Glomerular visceral epithelial cell (primary cell): ENCODE results near the gene AMPD1.

Experiments
- DNase-seq: peaks from one replicate; pipeline ENCODE4 v3.0.0-alpha.2; 2016; ENCODE audit errors: extremely low spot score

AMPD1 gene

DNA sequence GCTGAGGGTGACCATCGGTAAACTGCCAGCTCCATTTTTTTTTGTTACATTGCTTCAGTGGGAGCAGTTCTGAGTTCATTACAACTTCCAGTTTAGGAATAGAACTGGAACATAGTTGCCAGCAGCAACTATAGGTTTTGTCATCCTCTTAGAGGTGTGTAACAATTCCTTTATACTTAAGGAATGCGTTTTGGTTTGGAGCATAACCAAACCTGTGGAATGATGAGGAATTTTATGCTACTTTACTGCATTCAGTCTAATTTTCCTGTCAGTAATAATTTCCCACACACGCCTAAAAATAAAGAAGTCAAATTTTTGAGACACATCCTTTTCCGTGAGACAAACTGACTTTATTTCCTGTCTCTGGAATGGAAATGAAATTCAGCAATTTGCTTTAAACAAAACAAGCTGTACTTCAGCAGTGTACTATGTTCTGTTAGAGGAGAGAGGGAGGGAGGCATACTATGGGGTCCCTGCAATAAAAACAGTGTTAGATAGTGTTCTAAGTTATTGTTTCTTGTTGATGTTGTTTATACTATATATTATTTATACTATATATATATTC lies 4.8 kb upstream of the AMPD1 start:
- peak; percentile 12 for DNase-seq

DNA sequence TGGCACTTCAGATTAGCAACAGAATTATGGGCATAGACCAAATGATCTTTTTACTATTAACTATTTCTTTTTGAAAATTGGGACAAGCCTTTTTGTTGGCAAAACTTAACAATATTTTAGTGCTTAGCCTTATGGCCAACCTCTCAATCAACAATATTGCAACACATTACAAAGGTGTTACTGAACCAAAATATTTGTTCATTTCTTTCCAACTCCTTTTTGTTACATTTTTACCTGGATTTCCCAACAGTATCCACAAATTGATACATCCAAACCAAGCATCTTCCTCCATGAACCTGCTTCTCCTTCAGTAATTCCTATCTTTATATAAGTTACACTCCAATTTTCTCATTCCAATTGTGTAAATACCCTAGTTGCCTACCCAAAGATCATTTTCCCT lies 1.5 kb upstream of the AMPD1 start:
- DNase-seq: no peak

DNA sequence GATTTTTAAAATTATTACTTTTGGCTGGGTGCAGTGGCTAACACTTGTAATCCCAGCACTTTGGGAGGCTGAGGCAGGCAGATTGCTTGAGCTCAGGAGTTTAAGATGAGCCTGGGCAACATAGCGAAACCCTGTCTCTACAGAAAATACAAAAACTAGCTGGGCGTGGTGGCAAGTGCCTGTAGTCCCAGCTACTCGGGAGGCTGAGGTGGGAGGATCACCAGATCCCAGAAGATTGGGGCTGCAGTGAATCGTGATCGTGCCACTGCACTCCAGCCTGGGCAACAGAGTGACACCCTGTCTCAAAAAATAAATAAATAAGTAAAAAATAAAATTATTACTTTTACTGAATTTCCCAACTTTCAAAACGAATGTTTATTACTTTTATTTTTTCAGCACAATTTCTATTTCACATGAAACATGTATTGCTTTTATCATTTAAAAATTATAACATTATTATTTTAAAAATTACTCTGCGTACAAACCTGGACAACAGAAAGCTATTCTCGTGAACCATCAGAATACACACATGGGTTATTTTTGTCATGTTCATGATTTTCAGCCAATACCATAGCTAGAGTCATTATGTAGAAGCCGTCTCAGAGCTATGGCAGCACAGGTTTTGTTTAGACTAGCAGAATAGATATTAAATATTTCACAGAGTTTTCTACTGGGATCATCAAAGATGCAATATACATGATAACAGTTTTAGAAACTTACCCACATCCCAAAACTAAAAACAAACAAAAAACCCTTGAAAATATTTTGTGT lies 621 bp downstream of the AMPD1 start:
- DNase-seq: no peak

DNA sequence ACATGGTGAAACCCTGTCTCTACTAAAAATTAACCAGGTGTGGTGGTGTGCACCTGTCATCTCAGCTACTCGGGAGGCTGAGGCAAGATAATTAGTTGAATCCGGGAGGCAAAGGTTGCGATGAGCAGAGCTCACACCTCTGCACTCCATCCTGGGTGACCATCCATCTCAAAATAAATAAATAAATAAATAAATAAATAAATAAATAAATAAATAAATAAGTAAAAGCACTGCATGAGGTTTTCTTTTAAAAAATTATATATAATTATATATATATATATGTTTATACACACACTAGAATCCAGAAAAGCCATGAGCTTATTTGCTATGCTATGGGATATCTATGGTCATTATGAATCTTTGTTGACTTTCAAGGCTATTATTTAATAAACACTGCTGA lies 2.4 kb downstream of the AMPD1 start:
- DNase-seq: no peak

DNA sequence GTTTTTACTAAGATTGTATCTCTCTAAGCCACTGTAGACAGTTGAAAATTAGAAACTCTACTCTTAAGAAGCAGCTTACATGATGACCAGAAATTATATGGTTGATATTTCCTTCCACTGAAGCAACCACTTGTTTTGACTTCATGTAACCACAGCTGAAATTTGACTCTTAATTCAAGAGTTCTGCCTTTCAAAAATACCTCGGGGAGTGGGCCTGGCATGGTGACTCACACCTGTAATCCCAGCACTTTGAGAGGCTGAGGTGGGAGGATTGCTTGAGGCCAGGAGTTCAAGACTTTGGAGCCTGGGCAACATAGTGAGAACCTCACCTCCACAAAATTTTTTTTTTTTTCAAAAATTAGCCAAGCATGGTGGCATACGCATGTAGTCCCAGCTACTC lies 4.3 kb downstream of the AMPD1 start:
- no peak for DNase-seq

DNA sequence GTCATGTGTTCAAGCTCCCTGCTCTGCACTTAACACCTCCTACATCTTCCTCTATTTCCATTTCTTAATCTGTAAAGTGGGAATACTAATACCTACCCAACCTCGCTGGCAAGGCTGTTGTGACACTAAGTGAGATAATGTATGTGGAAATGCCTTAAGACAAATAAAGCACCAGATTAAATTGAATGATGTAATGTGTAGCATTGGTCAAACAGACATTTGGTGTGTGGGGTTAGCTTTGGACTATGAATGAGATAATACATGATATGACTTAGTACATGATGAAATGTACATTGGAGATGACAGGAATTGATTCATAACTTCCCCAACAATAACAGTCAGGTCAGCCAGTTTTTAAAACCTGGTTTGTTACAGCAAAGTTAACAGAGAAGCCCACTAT lies 5.2 kb downstream of the AMPD1 start:
- no peak for DNase-seq

DNA sequence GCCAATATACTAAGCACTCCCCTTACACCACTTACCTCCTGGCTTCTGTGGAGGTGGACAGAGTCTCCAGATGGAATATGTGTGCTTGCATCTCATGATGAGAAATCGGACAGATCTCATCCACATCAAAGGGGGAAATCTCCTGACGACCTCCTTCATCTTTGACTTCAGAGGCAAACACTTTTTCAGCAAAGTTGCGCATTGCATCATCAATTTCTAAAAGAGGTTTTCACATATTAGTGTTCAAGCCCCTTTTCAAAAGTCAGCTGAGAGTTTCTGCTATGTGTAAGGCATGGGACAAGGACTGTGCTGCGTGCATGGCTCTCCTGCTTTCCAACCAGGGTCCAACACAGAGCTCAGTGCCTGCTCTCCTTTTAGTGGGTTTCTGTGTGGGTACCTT lies 6.8 kb downstream of the AMPD1 start:
- no peak for DNase-seq

DNA sequence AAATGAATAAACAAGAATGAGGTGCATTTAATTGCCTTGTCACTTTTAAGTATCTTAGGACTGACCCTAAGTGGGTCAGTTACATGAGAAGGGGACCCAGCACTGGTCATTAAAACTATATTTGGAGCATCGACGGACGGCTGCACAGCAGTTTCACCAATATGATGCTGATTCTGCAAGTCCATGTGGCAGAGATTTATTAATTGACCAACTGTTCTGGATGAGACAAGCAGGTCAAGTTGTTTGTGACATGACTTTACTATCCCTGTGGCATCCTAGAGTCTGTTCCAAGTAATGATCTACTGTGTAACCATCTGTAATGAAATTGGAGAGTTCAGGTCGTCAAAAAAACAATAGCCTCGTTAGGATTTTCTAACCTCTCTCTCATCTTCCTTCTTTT lies 9.5 kb downstream of the AMPD1 start:
- DNase-seq: no peak

DNA sequence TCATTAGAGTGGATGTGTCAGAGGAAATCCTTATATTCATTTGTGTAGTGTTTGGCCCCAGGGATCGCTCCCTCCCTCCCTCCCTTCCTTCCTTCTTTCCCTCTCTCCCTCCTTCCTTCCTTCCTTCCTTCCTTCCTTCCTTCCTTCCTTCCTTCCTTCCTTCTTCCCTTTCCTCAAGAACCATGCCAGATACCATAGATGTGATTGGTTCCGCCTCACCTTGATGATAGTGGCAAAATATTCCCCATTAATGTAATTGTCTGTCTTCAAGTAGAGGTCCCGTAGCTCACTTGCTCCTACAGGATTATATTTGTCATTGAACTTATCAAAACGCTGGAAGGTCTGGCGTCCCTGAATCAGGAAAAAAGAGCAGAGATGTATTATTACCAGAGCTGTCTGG lies 17.7 kb downstream of the AMPD1 start:
- DNase-seq: no peak

DNA sequence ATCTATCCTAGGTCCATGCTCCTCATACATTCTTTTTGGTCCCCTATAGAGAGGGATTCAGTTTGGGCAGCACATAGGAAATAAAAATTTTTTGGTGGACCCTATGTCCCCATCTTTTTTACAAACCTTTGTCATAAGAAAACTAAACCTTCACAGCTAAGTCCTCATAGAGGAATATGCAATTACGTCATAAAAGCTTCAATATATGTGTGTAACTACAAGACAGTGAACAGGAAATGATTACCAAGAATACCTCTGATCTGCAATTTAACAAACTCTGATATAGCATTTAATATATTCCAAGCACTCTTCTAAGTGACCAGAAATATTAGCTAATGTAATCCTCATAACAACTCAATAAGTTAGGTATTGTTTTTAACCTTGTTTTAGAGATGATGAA lies 19.2 kb downstream of the AMPD1 start:
- DNase-seq: no peak

DNA sequence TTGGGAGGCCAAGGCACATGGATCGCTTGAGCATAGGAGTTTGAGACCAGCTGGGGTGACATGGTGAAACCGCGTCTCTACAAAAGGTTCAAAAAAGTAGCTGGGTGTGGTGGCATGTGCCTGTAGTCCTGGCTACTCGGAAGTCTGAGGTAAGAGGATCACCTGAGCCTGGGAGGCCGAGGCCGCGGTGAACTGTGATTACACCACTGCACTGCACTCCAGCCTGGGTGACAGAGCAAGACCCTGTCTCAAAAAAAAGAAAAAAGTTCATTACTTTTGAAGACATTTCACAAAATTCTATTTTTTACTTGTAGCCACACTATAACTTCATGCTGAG lies 23.4 kb downstream of the AMPD1 start:
- DNase-seq: no peak

DNA sequence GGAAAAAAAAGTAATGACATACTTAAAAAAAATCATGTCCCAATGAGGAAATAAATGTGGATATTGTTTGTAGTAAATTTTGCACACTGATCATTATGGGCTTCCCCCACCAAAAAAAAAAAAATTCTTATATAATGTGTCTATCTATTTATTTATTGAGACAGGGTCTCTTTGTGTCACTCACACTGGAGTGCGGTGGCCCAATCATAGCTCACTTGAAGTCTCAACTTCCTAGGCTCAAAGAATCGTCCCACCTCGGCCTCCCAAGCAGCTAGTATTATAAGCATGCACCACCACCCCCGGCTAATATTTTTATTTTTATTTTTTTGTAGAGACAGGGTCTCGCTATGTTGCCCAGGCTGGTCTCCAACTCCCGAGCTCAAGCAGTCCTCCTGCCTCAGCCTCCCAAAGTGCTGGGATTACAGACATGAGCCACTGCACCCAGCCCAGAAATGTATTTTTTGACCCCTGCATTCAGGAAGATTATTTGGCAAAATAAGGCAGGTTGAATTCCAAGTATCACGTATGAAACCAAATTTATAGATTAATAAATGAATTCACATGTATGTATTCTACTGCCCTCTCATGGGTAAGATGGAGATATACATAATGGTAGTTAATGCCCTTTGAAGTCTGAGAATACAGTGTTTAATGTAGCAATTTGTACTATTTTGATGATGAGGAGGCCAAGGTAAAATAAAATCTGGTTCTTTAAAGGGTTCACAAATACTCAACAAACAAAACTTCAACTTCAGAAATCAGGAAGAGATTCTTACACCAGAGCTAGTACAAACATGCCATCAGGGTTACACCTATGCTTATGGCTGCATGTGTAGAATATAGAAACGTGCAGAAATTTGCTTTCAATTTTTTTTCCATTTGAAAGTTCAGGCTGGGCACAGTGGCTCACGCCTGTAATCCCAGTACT lies 24.1 kb downstream of the AMPD1 start:
- DNase-seq: no peak

DNA sequence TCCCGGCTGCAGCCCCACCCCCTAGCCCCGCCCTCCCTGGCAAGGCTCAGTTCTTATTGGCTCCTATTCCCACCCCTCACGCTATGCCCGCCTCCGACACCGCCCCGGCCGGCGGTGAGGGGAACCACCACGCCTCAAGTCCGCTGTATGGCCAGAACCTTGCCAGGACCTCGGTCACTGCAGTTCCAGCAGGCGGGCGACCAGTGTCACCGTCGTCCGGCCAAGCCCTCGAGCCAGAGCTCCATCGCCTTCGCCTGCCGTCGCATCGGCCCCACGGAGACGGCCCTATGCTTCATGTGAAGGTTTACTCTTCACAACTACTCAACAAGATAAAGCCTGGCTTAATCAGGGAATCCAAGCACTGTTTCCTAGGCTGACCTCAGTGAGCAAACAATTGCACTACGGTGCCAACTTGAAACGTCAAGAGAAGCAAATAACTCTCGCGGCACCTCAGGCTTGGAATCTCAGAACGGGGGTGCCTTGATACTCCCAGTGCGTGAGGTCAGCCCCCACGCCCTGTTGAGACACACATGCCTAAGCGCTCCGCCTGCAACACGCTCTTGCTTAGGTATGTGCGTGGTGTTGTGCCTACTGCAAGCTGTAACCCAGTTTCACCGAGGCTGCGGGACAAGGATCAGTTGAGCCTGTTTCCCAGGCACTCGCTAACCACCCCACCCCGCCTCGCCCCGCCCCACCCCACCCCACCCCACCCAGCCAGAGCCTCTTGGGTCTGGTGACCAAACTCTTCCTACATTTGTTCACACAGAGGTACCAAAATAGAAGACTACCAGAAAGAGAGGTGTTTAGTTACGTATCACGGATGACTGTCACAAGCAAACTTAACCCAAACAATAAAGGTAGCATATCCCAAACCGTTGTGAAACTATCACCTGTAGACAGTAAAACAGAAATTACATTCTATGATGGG lies 25.0 kb downstream of the AMPD1 start:
- peak; percentile 93 for DNase-seq

DNA sequence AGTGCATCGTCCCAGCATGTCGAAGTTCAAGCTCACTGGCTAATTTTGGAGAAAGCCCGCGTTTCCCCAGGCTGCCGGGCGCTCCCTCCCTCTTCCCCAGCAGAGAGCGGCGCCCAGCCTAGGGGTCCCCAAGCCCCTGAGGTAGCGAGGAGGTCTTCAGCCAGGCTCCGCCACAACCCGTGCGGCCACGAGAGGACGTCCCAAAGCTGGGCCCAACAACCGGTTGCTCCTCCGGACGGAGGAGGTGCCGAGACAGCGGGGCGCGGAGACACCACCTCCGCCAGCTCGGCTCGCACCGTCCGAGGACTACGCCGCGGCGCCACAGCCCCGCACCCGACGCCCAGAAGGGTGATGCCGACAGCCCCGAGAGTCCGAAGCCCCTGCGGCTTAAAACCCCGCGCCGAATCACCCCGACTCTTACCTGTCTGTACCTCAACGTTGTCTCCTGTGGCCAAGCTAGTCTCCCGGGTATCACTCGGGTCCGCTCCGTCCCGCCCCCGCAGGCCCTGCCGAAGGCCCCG lies 25.7 kb downstream of the AMPD1 start, which contains the start of gene DENND2C:
Gene DENND2C, minus strand, starts transcription at position 488 of the 521 bp plus-strand sequence. CDS start 44,065 bp downstream, outside the sequence.
- no peak for DNase-seq

DNA sequence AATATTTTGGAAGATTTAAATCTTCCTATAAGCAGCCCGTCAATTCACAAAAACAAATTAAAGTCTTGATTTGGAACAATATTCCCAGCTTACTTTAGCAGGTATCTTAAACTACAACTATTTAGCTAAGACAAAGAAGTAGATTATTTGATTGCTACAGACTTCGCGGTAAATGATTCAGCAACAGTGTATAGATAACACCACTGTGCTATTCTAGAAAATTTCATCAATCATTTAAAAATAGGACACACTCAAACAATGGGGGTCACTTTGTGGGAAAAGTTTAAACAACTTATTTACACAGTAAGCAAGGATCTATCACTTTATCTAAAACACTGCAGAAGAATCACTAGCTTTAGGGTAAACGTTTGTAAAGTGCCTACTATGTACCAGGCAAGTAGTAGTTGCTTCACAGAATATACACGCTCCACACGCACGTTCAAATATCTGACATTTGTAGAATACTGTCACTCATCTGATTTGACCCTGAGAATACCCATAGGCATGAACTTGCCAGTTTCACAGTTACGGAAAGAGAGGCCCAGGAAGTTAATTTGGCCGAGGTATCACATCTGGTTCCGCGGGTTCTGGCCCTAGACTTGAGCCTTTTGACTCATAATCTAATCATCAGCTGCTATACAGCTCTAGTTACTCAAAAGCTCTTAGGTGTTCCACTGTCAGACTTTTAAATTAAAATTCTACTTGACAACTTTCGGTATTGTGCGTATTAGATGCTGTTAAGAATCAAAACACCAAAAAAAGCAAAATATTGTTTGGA lies 26.4 kb downstream of the AMPD1 start:
- DNase-seq: peak; percentile 31

DNA sequence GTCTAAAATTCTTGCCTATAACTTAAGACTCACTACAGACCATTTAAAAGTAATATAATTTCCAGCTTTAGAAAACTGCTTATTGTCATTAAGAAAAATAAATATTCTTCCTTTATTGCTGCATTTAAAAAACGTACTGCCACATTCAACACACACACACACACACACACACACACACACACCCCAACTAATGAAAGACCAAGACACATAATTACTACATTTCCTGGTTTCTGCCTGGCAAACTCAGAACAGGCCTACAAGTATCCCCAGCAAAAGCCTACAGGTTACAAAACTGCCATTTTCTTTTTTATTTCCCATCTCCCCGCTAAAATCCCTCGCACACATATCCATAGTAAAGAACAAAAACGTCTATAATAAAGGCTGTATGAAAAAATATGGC lies 27.0 kb downstream of the AMPD1 start:
- DNase-seq: no peak

DNA sequence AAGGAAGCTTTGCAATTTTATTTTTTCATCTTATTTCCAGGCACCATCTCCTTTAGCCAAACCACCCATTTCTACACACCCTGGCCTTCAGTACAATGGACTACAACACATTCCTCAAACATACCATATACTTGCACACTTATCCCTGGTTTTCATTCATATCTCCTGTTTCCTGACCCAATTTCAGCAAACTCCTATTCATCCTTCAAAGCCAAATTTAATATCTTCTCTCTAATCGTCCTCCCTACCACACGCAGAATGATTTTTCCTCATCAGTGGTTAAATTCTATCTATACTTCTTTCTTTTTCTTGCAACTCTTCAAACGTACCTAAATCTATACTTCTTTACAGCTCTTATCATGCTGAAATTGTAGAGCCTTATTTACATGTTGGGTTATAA lies 28.4 kb downstream of the AMPD1 start:
- DNase-seq: no peak

DNA sequence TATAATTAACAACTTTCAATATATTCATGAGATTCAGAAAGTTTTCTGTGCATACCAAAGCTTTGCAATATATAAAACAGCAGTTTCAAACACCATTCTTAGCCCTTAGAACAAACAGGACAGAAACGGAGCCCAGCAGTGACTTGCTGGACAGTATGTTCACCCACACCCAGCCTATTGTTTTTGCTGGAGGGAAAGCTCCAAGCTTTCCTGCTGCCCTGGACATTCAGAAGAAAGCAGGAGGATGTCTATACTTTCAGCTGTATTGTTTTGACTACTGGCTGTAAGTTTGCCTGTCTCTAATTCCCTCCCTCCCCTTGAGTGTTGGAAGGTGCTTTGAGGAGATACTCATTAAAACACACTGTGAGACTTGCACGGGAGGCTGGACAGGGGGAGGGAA lies 35.1 kb downstream of the AMPD1 start:
- no peak for DNase-seq

DNA sequence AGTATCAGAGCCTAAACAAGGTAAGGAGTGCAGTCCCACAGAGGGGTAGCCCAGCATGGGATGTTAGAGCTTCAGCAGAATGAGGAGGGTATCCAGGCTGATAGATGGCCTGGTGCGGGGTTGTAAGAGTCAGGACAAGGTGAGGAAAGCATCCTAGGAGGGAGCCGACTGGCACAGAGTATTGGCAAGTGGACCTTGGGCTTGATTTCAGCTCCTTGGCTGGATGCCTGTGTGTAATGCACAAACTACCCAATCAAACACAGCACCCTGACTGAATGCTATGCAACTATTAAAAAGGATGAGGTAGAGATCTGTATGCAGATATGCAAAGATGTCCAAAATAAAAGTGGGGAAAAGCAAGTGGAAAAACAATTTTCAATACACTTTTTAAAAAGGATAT lies 43.5 kb downstream of the AMPD1 start:
- DNase-seq: no peak

DNA sequence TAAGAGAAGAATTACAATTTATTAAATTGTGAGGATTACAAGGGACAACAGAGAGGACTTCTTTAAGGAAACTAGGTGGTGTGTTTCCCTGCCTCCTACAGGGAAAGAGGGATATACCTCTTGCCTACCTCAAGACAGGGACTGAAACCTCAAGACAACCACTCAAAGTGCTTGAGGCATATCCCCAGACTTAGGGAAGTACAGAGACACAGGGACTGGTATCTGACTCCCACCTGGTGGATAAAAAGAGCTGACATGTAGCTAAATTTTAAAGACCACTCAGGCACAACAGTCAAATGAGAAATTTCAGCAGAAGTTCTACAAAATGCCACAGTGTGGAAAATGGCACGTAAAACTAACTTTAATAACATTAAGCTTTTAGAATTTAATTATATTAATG lies 46.8 kb downstream of the AMPD1 start:
- DNase-seq: no peak

DNA sequence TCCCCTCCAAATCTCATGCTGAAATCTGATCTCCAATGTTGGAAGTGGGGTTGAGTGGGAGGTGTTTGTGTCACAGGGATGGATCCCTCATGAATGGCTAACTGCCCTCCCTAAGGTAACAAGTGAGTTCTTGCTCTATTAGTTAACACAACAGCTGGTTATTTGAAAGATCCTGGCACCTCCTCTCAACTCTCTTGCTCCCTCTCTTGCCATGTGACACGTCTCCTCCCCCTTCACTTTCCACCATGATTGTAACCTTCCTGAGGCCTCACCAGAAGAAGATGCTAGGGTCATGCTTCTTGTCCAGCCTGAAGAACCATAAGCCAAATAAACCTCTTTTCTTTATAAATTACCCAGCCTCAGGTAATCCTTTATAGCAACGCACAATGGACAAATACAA lies 54.0 kb downstream of the AMPD1 start:
- DNase-seq: no peak
